ENCODE measurements around the gene HMX2. TPM values are rescaled to one million over a fixed set of nuclear protein-coding genes. Genes with fewer than 3 reads are reported as not detected.

Gene HMX2
- total RNA-seq, 2 experiments from 2014 or later = not detected

DNA sequence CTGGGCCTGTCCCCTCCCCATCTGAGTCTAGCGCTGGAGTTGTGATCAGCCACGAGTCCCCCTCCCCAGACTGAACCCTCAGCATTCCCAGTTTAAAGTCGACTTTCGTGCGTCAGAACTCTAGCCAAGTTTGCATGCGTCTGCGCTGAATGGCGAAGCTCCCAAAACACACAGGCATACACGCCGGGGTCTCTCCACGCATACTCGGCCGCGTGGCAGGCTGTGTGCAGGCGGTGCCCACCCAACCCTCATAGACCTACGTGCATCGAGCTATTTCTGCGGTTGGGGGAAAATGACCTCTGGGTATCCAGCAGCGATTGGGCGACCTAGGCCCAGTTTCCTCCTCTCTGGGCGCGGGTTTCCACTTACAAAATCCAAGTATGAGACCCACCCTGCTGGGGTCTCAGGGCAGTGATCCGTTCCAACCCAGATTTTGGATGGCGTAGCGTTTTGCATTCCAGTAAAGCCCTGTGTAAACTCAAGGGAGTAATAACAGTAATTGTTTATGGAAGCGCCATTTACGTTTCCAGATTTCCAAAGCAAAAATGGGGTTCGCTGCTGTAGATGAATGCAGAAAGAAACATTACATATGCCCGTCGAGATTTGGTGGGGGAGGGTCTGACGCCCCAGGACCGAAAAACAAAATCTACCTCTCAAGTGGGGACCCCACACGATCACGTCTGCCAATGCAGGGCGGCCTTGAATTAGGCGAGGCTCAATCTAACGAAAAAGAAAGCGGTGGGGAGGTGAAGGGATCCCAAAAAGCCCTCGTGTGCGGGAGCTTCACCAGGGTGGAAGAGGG is 14.2 kb upstream of the HMX2 start:
- H3K9me3 Mint-ChIP-seq = no peaks in the 10 kb centered on the region
- POLR2A ChIA-PET = interaction anchor here (1.1 to 1.3 kb wide), 3 partner anchors 12 to 21 kb away, joined by 4 to 5 read pairs (median 4); partner anchors contain the start of genes BUB3 and HMX2
- H3K36me3 Mint-ChIP-seq = no peaks in the 10 kb centered on the region
- ATAC-seq (ENCODE audit: low read depth) (no peak), DNase-seq (no peak)
- H3K27me3 Mint-ChIP-seq = peaks cover 68% of the 10 kb centered on the region
- H3K4me3 Mint-ChIP-seq = peak overlapping the region; percentile 80
- H3K27ac Mint-ChIP-seq = no peak overlapping the region
- peaks cover 19% of the 10 kb centered on the region for H3K4me1 Mint-ChIP-seq

DNA sequence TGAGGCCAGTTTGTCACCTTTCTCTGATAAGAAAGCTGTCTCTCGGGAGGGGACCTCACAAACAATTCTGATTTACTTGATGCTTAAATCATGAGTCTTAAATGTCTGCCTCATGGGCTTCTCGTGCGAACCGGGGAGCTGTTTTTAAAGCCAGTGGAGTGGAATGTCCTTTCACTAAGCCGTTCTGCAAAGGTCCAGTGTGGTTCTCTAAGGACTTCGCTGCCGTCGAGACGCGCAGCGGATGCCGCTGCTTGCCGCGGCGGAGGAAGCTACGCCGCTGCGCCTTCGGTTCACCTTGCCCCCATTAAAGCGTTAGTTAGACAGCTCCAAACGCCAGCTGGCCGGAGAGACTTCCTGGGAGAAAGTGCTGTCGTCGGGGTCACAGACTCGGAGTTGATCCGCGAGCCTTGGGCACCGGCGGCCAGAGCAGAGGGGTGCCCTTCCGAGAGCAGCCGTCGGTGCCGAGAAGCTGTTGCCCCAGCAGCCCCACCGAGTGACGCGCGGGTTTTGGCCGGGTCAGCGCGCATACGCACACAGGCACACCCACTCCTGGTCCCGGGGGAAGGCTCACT is 13.5 kb upstream of the HMX2 start:
- POLR2A ChIA-PET = interaction anchor here (1.1 to 1.3 kb wide), 3 partner anchors 11 to 20 kb away, joined by 4 to 5 read pairs (median 4); partner anchors contain the start of genes BUB3 and HMX2
- Mint-ChIP-seq H3K27me3 (peaks cover 75% of the 10 kb centered on the region), H3K27ac (no peak overlapping the region), H3K4me3 (peak overlapping the region; percentile 53), H3K4me1 (peaks cover 19% of the 10 kb centered on the region), H3K36me3 (no peaks in the 10 kb centered on the region), H3K9me3 (no peaks in the 10 kb centered on the region)
- ATAC-seq (ENCODE audit: low read depth) = no peak
- peak; percentile 47 for DNase-seq

DNA sequence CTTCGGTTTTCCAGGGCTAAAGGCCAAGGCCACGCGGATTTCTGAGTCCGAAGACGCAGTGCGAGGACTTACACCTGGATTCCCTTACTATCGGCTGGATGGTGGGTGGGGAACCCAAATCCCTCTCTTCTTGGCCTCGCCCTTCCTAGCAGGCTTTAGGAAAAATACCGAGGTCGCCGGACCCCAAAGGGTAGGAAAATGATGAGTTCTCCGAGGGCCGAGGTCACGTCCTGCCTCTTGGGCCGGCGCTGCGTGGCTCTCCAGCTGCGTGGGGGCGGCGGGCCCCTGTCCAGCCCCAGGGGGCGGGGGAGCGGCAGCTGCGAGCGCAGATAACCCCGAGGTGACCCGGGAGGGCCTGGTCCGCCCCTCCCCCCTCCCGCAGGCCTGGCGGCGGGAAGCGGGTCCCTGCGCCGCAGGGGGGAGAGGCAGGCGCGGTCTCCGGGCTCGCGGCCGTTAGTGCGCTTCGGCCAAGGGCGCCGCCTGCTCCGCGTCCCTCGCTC is 13.0 kb upstream of the HMX2 start:
- H3K9me3 Mint-ChIP-seq = no peaks in the 10 kb centered on the region
- peak overlapping the region; percentile 67 for H3K4me3 Mint-ChIP-seq
- POLR2A ChIA-PET = interaction anchor here (1.1 to 1.3 kb wide), 3 partner anchors 11 to 19 kb away, joined by 4 to 5 read pairs (median 4); partner anchors contain the start of genes BUB3 and HMX2
- H3K27me3 Mint-ChIP-seq = peaks cover 76% of the 10 kb centered on the region
- peaks cover 22% of the 10 kb centered on the region for H3K4me1 Mint-ChIP-seq
- DNase-seq = peak; percentile 45
- no peaks in the 10 kb centered on the region for H3K36me3 Mint-ChIP-seq
- no peak overlapping the region for H3K27ac Mint-ChIP-seq
- ATAC-seq (ENCODE audit: low read depth) = no peak

- ATAC-seq (ENCODE audit: low read depth) (peak; percentile 42), DNase-seq (peak; percentile 68)
- Mint-ChIP-seq H3K4me1 (peaks cover 22% of the 10 kb centered on the region), H3K9me3 (no peaks in the 10 kb centered on the region), H3K27me3 (peaks cover 76% of the 10 kb centered on the region), H3K36me3 (no peaks in the 10 kb centered on the region), H3K27ac (no peak within 1 kb of the TSS), H3K4me3 (peak within 1 kb of the TSS; percentile 67)
- POLR2A ChIA-PET = no interaction called here
These were observed 12.4 kb upstream of the HMX2 start, which contains the start of gene HMX3 for GRCh38 chr10:123135415-123136141. Gene HMX3 (plus strand): TSS chr10:123135970. CDS start chr10:123136051, 81 bp downstream.

DNA sequence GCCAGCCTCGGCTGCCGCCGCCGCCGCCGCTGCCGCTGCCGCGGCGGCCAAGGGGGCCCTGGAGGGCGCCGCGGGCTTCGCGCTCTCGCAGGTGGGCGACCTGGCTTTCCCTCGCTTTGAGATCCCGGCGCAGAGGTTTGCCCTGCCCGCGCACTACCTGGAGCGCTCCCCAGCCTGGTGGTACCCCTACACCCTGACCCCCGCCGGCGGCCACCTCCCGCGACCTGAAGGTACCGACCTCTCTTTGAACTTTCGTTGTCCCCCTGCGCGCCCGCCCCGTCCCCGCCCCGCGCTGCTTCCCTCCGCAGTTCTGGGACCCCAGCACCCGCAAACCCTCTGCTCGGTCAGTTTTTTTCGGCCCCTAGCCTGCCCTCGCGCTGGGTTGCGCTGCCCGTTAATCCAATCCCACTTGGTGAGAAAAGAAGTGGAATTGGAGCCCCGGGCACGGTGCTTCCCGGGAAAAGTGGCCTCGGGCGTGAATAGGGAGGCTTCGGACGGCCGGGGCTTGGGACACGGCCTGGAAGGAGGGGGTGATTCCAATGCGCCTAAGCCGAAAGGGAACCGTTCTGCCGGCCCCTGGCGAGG is 11.6 kb upstream of the HMX2 start:
- Mint-ChIP-seq H3K27me3 (peaks cover 81% of the 10 kb centered on the region), H3K36me3 (no peaks in the 10 kb centered on the region), H3K9me3 (no peaks in the 10 kb centered on the region), H3K4me1 (peaks cover 26% of the 10 kb centered on the region), H3K4me3 (peak overlapping the region; percentile 55), H3K27ac (no peak overlapping the region)
- no peak for DNase-seq
- POLR2A ChIA-PET = interaction anchor here (1.0 kb wide), 1 partner anchor 14 kb away, joined by 3 read pairs; no protein-coding TSS in a partner anchor
- no peak for ATAC-seq (ENCODE audit: low read depth)

DNA sequence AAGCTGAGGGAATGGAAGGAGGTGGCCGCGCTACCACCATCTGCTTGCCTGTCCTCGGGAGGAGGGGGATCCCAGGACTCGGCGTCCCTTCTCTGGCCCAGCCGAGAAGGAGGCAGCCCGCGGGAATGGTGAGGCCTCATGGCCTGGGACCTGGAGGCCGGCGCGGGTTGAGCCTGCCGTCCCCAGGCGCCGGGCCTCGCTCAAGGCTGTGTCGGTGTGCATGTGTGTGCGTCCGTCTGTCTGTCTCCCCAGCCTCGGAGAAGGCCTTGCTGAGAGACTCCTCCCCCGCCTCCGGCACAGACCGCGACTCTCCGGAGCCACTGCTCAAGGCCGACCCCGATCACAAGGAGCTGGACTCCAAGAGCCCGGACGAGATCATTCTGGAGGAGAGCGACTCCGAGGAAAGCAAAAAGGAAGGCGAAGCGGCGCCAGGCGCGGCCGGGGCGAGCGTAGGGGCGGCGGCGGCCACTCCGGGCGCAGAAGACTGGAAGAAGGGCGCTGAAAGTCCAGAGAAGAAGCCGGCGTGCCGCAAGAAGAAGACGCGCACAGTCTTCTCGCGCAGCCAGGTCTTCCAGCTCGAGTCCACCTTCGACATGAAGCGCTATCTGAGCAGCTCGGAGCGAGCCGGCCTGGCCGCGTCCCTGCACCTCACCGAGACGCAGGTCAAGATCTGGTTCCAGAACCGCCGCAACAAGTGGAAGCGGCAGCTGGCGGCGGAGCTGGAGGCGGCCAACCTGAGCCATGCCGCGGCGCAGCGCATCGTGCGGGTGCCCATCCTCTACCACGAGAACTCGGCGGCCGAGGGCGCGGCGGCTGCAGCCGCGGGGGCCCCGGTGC is 10.9 kb upstream of the HMX2 start:
- ATAC-seq (ENCODE audit: low read depth) (no peak), DNase-seq (peak; percentile 64)
- peak overlapping the region; percentile 68 for H3K4me3 Mint-ChIP-seq
- POLR2A ChIA-PET = interaction anchor here (1.0 kb wide), 1 partner anchor 13 kb away, joined by 3 read pairs; no protein-coding TSS in a partner anchor
- peaks cover 81% of the 10 kb centered on the region for H3K27me3 Mint-ChIP-seq
- H3K4me1 Mint-ChIP-seq = peaks cover 28% of the 10 kb centered on the region
- no peaks in the 10 kb centered on the region for H3K36me3 Mint-ChIP-seq
- H3K27ac Mint-ChIP-seq = peak overlapping the region; percentile 78
- H3K9me3 Mint-ChIP-seq = no peaks in the 10 kb centered on the region

- POLR2A ChIA-PET = interaction anchor here (1.7 kb wide), 1 partner anchor 11 kb away, joined by 9 read pairs; no protein-coding TSS in a partner anchor
- ATAC-seq (ENCODE audit: low read depth) (no peak), DNase-seq (no peak)
- Mint-ChIP-seq H3K4me3 (no peak overlapping the region), H3K27ac (no peak overlapping the region), H3K4me1 (peaks cover 25% of the 10 kb centered on the region), H3K9me3 (no peaks in the 10 kb centered on the region), H3K27me3 (peaks cover 80% of the 10 kb centered on the region), H3K36me3 (no peaks in the 10 kb centered on the region)
These were observed 8.8 kb upstream of the HMX2 start for GRCh38 chr10:123139165-123139520.

DNA sequence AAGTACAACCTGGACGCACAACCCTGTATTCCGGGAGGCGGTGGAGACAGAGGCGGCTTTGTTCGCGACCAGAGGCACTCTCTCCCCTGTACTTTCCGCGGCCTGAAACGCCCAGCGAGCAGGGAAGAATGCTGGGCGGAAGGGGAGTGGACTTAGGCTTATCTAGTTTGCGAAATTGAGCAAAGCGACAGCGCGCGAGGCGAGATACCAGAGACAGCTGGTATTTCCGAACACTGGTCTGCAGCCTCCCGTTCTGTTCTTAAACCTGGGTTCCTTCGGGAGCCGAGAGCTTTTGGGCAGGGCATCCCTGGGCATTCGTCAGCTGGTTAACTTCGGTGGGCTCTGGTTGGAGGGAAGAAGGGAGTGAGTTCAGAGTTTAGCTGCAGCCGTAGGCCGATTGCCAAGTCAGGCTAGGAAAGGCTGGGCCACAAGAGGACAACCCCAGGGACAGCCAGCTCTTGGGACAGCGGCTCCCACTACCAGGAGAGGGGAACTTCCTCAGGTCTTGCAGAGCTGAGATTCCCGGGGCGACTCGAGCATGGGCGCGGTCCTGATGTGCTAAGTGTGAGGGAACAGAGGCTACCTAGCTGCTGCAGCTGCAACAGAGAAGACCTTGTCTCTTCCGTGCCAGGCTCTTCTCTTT is 8.3 kb upstream of the HMX2 start:
- POLR2A ChIA-PET = interaction anchor here (1.7 kb wide), 1 partner anchor 11 kb away, joined by 9 read pairs; no protein-coding TSS in a partner anchor

DNA sequence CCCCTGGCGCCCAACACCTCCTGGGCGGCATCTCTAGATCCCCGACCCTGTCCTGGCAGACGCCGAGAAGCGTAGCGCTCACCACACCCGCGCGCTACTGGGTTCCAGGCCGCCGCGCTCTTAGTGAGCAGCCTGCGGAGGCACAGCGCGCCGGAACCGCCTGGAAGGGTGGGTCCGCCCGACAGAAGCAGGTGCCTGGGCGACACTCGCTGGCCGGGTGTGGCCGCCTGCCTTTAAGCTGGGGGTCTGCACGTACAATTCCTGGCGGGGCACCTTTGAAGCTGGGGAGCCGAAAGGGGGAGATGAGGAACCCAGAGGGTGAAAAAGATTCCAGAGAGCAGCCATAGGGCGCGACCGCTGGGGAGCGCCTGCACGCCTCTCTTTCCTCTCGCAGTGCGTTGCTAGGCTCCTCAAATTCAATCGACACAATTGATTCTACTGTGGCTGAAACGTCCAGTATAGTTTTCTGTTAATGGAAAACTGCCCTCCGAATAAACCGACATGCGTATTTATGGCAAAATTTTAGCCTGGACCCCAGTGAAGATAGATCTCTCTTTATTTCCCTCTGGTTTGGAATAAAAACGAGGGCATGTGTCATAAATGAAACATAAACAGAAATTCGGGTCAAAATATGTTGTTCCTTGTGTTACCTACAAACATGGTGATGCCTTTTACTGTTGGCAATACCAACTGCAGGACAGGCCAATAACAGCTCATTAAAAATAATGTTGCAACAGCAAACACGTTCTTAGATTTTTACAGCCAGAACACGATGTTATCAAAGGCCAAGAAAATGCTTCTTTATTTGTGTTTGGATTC is 7.6 kb upstream of the HMX2 start:
- no peak overlapping the region for H3K27ac Mint-ChIP-seq
- peak overlapping the region; percentile 33 for H3K4me3 Mint-ChIP-seq
- H3K36me3 Mint-ChIP-seq = no peaks in the 10 kb centered on the region
- H3K27me3 Mint-ChIP-seq = peaks cover 85% of the 10 kb centered on the region
- ATAC-seq (ENCODE audit: low read depth) (no peak), DNase-seq (peak; percentile 49)
- H3K9me3 Mint-ChIP-seq = no peaks in the 10 kb centered on the region
- POLR2A ChIA-PET = interaction anchor here (1.2 to 1.7 kb wide), 2 partner anchors 10 kb away, joined by 3 to 9 read pairs; no protein-coding TSS in a partner anchor
- H3K4me1 Mint-ChIP-seq = peaks cover 30% of the 10 kb centered on the region

More for the DNA sequence above, 8.3 kb upstream of the HMX2 start:
- Mint-ChIP-seq H3K4me3 (peak overlapping the region; percentile 20), H3K27ac (no peak overlapping the region), H3K4me1 (peaks cover 26% of the 10 kb centered on the region), H3K27me3 (peaks cover 80% of the 10 kb centered on the region), H3K9me3 (no peaks in the 10 kb centered on the region), H3K36me3 (no peaks in the 10 kb centered on the region)
- no peak for DNase-seq
- ATAC-seq (ENCODE audit: low read depth) = no peak

DNA sequence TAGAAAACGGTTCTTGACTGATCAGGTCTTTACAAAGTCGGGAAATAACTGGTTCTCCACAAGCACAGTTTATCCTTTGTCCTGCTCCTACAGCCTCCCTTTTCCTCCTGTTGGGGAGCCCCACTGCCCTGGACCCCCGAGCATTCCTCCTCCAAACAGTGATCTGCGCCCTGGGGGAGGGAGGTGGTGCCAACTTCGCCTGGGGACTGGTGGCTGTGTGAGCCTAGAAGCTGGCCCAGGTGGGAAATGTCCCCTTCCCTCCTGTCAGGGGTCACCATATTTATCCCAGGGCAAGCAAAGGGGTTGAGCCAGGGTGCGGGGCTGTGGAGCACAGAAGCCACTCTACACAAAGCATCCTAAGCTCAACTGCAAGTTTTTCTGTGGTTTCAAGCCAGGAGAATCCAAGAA is 6.9 kb upstream of the HMX2 start:
- POLR2A ChIA-PET = interaction anchor here (1.2 kb wide), 1 partner anchor 10 kb away, joined by 3 read pairs; no protein-coding TSS in a partner anchor
- Mint-ChIP-seq H3K27me3 (peaks cover 91% of the 10 kb centered on the region), H3K27ac (no peak overlapping the region), H3K36me3 (peaks cover 2% of the 10 kb centered on the region), H3K9me3 (no peaks in the 10 kb centered on the region), H3K4me3 (no peak overlapping the region), H3K4me1 (peaks cover 33% of the 10 kb centered on the region)
- ATAC-seq (ENCODE audit: low read depth) (no peak), DNase-seq (no peak)

All from activated naive CD8-positive, alpha-beta T cell treated with anti-CD3 and anti-CD28 coated beads, Interleukin-2, amount 10 ng/mL, durations not matched to agents 7 days and 5 days (primary cell).